Suprapubic skin (tissue), 4 donors: ENCODE data around the gene MAP2K6.

ENCODE experiments used
- EP300 ChIP-seq: sonication (generic); formaldehyde crosslinking; IDR thresholded peaks from one replicate; pipeline ENCODE4 v1.6.1; 2017; ENCODE audit warnings: antibody characterized with exemption
- POLR2A ChIP-seq, 2 donors: fragments of 450-650 bp; IDR thresholded peaks; one replicate each; pipeline ENCODE4 v1.6.1; 2017; ENCODE audit warnings: antibody characterized with exemption in 2 of 2, mild to moderate bottlenecking in 2 of 2, moderate library complexity in 2 of 2
- POLR2AphosphoS5 ChIP-seq, 3 donors: sonication (generic); formaldehyde crosslinking; IDR thresholded peaks; one replicate each; pipeline ENCODE4 v1.6.1; 2017; ENCODE audit warnings: antibody characterized with exemption in 3 of 3
- TF ChIP-seq, protein P1 (sequence below), 2 donors: fragments of 200-600 bp in 1 of 2; fragments of 450-650 bp in 1 of 2; sonication (generic) in 1 of 2; IDR thresholded peaks; one replicate each; pipeline ENCODE4 v1.5.1; 2016 to 2019; ENCODE audit warnings: antibody characterized with exemption in 2 of 2, mild to moderate bottlenecking in 1 of 2, moderate library complexity in 1 of 2

DNA sequence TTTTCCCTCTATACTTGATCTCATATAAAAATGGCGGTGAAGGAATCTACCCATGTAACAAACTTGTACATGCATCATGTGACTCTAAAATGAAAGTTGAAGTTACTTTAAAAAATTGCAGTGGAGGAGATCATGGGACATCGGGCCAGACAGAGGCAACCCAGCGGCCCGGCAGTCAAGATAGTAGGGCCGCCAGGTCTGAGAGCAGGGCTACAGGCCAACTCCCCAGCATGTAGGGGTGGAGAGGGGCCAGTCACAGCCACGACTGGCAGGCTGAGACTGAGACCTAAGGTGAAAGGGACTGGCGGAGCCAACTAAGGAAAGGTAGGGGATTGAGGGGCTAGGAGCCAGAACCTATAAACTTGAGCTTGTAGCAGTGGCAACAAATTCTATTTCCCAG lies 150.9 kb downstream of the MAP2K6 start:
- TF ChIP-seq, protein P1, sequence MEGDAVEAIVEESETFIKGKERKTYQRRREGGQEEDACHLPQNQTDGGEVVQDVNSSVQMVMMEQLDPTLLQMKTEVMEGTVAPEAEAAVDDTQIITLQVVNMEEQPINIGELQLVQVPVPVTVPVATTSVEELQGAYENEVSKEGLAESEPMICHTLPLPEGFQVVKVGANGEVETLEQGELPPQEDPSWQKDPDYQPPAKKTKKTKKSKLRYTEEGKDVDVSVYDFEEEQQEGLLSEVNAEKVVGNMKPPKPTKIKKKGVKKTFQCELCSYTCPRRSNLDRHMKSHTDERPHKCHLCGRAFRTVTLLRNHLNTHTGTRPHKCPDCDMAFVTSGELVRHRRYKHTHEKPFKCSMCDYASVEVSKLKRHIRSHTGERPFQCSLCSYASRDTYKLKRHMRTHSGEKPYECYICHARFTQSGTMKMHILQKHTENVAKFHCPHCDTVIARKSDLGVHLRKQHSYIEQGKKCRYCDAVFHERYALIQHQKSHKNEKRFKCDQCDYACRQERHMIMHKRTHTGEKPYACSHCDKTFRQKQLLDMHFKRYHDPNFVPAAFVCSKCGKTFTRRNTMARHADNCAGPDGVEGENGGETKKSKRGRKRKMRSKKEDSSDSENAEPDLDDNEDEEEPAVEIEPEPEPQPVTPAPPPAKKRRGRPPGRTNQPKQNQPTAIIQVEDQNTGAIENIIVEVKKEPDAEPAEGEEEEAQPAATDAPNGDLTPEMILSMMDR (IDR thresholded peaks at IDR 0.05): no peak
- TF ChIP-seq EP300: no peak
- TF ChIP-seq POLR2AphosphoS5 (IDR thresholded peaks at IDR 0.05): no peak
- no peak for TF ChIP-seq POLR2A (IDR thresholded peaks at IDR 0.05)
